Activated CD4-positive, alpha-beta memory T cell treated with anti-CD3 and anti-CD28 coated beads, Interleukin-2, amount 10 ng/mL, durations not matched to agents 7 days and 5 days (primary cell): ENCODE results near the gene DHRS4. TPM values are rescaled to one million over a fixed set of nuclear protein-coding genes. Genes with fewer than 3 reads are reported as not detected.
"Not testable (repeated sequence)": the region's sequence is repeated elsewhere in the genome, so short reads cannot be mapped to it uniquely, and the experiment has no call there.

Experiments used
- CTCF ChIA-PET: fragments of 350-600 bp; sonication (Branson Sonifier 250); formaldehyde crosslinking; loops from one replicate; lab custom pipeline; 2021; ENCODE audit warnings: antibody characterized with exemption, inconsistent platforms; lab: Charles Lee
- POLR2A ChIA-PET: fragments of 350-600 bp; sonication (Branson Sonifier 250); formaldehyde crosslinking; loops from one replicate; lab custom pipeline; 2021; ENCODE audit warnings: antibody characterized with exemption; lab: Charles Lee
- DNase-seq: peaks from one replicate; pipeline ENCODE4 v3.0.0-alpha.2; 2020
- H3K27ac Mint-ChIP-seq: one replicate; pipeline ENCODE4 v1.8.0; 2021; ENCODE audit warnings: mild to moderate bottlenecking, mixed read lengths
- H3K27me3 Mint-ChIP-seq: one replicate; pipeline ENCODE4 v1.8.0; 2021; ENCODE audit warnings: mixed read lengths
- H3K36me3 Mint-ChIP-seq: one replicate; pipeline ENCODE4 v1.8.0; 2021; ENCODE audit warnings: low read depth, mixed read lengths
- H3K4me1 Mint-ChIP-seq: one replicate; pipeline ENCODE4 v1.8.0; 2021; ENCODE audit warnings: mixed read lengths
- H3K4me3 Mint-ChIP-seq: one replicate; pipeline ENCODE4 v1.8.0; 2021; ENCODE audit warnings: mild to moderate bottlenecking, mixed read lengths
- H3K9me3 Mint-ChIP-seq: one replicate; pipeline ENCODE4 v1.8.0; 2021; ENCODE audit warnings: mixed read lengths
- total RNA-seq, 2 experiments: library from RNA; stranded (reverse); gene quantifications; one replicate each; pipeline ENCODE4 v1.2.3, GENCODE V29; 2021

DHRS4 gene
- total RNA-seq, 2 experiments from 2014 or later, result 17.6 to 19.0 TPM

DNA sequence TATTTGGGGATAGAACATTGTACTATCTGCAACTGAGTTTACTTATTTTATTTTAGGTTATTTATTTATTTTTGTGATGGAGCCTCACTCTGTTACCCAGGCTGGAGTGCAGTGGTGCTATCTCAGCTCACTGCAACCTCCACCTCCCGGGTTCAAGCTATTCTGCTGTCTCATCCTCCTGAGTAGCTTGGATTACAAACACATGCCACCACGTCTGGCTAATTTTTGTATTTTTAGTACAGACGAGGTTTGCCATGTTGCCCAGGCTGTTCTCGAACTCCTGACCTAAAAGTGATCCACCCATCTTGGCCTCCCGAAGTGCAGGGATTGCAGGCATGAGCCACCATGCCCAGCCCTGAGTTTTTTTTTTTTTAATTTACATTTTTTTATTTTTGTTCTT, 46.1 kb downstream of the DHRS4 start:
- H3K4me3 Mint-ChIP-seq, H3K4me1 Mint-ChIP-seq, H3K27ac Mint-ChIP-seq, CTCF ChIA-PET, DNase-seq, POLR2A ChIA-PET, H3K9me3 Mint-ChIP-seq, H3K27me3 Mint-ChIP-seq, H3K36me3 Mint-ChIP-seq: not testable (repeated sequence)

DNA sequence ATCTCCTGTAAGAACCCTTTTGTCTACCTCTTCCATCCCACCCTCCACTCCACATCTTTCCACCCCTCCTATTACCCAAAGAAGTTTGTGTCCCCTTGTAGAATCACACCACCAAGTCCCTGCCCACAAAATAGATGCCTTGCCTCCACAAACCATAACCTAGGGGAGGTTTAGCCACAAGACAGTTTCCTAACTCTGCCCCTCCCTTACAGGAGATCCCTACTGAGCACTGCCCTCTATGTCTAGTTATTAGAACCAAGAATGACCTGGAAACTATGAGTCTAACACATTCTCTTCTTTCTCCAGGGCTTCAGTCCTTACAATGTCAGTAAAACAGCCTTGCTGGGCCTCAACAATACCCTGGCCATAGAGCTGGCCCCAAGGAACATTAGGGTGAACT, 47.5 kb downstream of the DHRS4 start:
- POLR2A ChIA-PET, result not testable (repeated sequence)

DNA sequence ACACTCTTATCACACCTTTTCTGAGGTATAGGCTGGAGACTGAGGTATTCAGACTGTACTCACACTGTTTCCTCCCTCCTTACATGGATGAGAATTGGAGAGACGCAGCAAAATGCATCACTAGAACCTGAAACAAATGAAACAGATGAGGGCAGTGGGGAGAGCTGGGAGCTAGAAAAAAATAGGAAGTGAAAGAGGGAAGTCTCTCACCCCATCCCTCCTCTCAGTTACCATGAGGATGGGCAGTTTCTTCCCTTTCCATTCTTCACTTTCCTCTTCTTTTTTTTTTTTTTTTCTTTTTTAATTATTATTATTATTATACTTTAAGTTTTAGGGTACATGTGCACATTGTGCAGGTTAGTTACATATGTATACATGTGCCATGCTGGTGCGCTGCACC, 48.1 kb downstream of the DHRS4 start:
- H3K27me3 Mint-ChIP-seq, POLR2A ChIA-PET, CTCF ChIA-PET, H3K9me3 Mint-ChIP-seq, H3K36me3 Mint-ChIP-seq, DNase-seq, H3K4me1 Mint-ChIP-seq, H3K27ac Mint-ChIP-seq, H3K4me3 Mint-ChIP-seq: not testable (repeated sequence)

More for the DNA sequence above, 47.5 kb downstream of the DHRS4 start:
- H3K4me3 Mint-ChIP-seq, H3K27me3 Mint-ChIP-seq, H3K36me3 Mint-ChIP-seq, H3K27ac Mint-ChIP-seq, H3K4me1 Mint-ChIP-seq, H3K9me3 Mint-ChIP-seq, CTCF ChIA-PET, DNase-seq: not testable (repeated sequence)

DNA sequence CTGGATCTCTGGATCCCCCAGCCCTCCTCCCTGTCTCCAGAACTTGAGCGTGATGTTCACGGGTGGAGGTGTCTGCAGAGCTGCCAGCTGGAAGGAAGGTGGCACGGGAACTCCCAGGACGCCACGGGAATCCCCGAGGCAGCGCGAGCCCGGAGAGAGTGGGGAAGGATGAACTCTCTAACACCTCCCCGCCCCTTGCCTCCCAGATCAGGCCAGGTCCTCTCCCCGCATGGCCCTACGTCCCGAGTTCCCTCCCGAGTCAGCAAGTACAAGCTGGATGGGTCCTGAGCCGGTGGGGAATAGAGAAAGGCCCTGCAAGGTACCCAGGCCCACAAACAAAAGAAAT, 52.9 kb downstream of the DHRS4 start:
- CTCF ChIA-PET, DNase-seq, H3K27me3 Mint-ChIP-seq, H3K9me3 Mint-ChIP-seq, H3K27ac Mint-ChIP-seq, POLR2A ChIA-PET: not testable (repeated sequence)
- peak overlapping the region; percentile 49 for H3K4me3 Mint-ChIP-seq
- peaks cover 11% of the 10 kb centered on the region for H3K36me3 Mint-ChIP-seq
- H3K4me1 Mint-ChIP-seq, result peaks cover 37% of the 10 kb centered on the region

DNA sequence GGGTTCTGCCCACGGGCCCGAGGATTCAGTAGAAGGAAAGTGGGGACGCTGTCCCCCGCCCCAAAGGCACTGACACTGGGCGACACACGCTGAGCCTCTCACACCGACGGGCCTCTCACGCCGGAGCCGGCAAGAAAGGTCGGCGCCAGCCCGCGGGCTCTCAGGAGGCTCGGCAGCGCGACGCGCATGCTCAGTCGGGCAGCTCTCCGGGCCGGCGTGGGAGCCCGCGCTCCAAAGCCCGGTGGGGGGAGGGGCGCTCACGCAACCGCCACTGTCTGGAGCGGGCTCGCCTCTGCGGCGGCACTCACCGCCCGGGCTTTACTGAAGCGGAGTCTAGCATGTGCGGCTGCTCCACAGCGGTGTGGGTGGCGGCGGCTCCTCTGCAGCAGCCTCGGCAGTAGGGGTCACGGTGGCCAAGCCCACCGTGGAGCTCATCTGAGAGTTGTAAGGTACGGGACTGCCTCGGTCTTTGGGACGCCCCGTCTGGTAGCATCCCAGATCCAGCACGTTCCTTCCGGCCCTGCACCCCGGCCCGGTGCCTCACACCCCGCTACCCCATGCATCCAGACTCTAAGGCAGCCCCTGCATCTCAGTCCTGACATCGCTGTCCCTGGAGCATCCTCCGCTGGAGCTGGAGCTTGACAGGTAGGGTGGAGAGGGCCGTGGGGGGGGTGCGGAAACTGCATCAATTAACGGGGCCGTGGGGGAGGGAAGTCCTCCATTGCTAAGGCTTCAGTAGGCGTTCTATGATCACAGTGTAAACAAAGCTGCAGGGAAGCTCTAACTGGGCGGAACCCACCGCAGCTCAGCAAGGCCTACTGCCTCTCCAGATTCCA, 53.5 kb downstream of the DHRS4 start:
- Mint-ChIP-seq H3K36me3 (peaks cover 11% of the 10 kb centered on the region), H3K4me1 (peaks cover 40% of the 10 kb centered on the region), H3K4me3 (peak overlapping the region; percentile 72), H3K27ac (peak overlapping the region; percentile 44)
- H3K9me3 Mint-ChIP-seq, H3K27me3 Mint-ChIP-seq, POLR2A ChIA-PET: not testable (repeated sequence)
- CTCF ChIA-PET, result interaction anchor here (0.6 to 0.7 kb wide), 2 partner anchors 100 to 290 kb away, joined by 3 read pairs; no protein-coding TSS in a partner anchor
- peak; percentile 68 for DNase-seq

DNA sequence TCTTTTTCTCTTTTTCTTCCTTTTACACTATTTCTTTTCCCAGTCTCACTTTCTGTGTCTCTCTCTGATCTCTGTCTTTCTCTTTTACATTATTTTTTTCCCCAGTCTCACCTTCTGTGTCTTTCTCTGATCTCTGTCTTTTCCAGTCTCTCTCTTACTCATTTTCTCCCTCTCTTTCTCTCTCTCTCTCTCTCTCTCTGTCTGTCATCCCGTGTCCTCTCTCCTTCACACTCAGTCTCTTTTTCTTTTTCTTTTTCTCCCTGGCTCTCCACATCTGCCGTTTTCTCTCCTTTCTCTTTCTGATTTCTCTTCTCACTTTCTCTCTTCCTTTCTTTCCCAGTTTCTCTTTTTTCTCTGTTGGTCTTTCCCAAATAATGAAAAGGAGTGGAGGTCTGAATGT, 57.5 kb downstream of the DHRS4 start:
- H3K36me3 Mint-ChIP-seq, result peaks cover 11% of the 10 kb centered on the region
- ChIA-PET POLR2A (no interaction called here), CTCF (no interaction called here)
- peaks cover 39% of the 10 kb centered on the region for H3K4me1 Mint-ChIP-seq
- DNase-seq, result no peak
- H3K9me3 Mint-ChIP-seq, result no peaks in the 10 kb centered on the region
- H3K27ac Mint-ChIP-seq, result no peak overlapping the region
- no peak overlapping the region for H3K4me3 Mint-ChIP-seq
- H3K27me3 Mint-ChIP-seq, result no peaks in the 10 kb centered on the region

DNA sequence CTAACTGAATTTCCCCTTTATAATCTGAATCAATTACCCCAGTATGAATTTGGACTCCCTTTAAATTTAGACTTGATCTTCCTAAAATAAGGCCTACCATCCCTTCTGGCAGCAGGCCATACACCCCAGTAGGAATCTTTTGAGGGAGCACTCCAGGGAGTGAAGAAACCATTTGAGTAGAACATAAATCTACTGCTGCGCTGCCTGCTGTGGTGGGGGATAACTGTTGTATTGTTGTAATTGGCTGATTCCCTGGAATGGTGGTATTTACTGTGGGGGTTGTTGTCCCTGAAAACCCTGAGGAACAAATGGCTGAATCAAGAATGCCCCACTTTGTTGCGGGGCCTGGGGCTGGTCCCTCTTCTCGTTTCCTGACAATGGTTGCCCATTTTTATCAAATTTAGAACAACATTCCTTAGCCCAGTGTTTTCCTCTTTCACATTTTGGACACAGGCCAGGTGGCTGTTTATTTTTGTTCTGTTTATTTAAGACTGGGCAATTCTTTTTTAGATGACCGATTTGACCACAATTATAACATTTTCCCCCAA, 59.2 kb downstream of the DHRS4 start:
- H3K36me3 Mint-ChIP-seq, result peaks cover 11% of the 10 kb centered on the region
- H3K27me3 Mint-ChIP-seq, result peaks cover 15% of the 10 kb centered on the region
- peaks cover 38% of the 10 kb centered on the region for H3K4me1 Mint-ChIP-seq
- H3K9me3 Mint-ChIP-seq, POLR2A ChIA-PET, DNase-seq, CTCF ChIA-PET, H3K4me3 Mint-ChIP-seq, H3K27ac Mint-ChIP-seq: not testable (repeated sequence)

DNA sequence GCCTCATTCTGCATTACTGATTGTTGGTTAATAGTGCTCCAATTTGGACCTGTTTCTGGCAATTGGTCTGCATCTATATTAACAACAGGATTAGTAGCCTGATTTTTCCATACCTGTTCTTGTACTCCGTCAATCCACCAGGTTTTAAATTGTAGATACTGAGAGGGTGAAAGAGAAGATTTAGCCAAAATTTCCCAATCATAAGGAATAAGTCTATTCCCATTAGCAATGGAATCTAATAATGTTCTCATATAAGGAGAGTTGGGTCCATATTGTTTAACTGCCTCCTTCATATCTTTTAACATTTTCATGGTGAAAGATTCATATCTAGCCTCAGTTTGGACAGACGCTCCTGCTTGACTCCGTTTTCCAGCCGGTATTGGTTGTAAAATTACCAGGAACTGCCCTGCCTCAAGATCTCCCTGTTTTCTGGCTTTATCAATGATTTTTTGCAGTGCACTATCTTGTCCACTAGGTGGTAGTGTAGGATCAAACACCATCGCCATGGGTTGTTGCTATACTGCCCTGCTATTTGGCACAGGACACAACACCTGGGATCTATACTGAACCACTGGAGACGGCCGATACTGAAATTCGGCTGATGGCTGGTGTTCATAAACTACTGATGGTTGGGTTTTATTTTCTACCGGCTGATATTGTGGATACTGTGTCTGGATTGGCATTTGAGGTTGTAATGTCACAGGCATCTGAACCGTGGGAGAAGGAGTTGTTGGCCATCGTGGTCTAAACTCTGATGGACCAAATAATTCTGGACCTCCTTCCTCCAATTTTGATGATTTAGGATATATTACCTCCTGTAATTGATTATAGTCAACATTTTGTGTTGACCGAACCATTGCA, 60.3 kb downstream of the DHRS4 start:
- Mint-ChIP-seq H3K36me3 (peaks cover 14% of the 10 kb centered on the region), H3K4me1 (peaks cover 29% of the 10 kb centered on the region), H3K27me3 (peaks cover 22% of the 10 kb centered on the region), H3K4me3 (no peak overlapping the region), H3K27ac (no peak overlapping the region), H3K9me3 (peaks cover 4% of the 10 kb centered on the region)
- ChIA-PET POLR2A (no interaction called here), CTCF (interaction anchor here (0.9 to 1.7 kb wide), 3 partner anchors 39 to 95 kb away, joined by 3 to 5 read pairs (median 5); no protein-coding TSS in a partner anchor)
- peak; percentile 54 for DNase-seq

DNA sequence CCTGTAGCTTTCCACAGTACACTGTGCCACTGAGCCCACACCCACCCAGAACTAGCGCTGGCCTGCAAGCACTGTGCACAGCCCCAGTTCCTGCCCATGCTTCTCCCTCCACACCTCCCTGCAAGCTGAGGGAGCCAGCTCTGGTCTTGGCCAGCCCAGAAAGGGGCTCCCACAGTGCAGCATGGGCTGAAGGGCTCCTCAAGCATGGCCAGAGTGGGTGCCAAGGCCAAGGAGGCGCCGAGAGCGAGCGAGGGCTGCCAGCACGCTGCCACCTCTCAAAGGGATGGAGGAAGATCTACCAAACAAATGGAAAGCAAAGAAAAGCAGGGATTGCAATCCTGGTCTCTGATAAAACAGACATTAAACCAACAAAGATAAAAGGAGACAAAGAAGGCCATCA, 62.2 kb downstream of the DHRS4 start:
- Mint-ChIP-seq H3K27me3 (peaks cover 27% of the 10 kb centered on the region), H3K4me1 (peaks cover 14% of the 10 kb centered on the region)
- DNase-seq, H3K4me3 Mint-ChIP-seq, H3K36me3 Mint-ChIP-seq, H3K9me3 Mint-ChIP-seq, H3K27ac Mint-ChIP-seq, POLR2A ChIA-PET: not testable (repeated sequence)
- CTCF ChIA-PET, result interaction anchor here (1.7 kb wide), 1 partner anchor 93 kb away, joined by 5 read pairs; no protein-coding TSS in a partner anchor

Other genes with a start within 250 kb of the DHRS4 start
- 10 to 100 TPM; 18.3 to 20.2 TPM for gene DHRS4L2, start 35.2 kb downstream of the DHRS4 start, total RNA-seq
- gene CARMIL3, start 98.2 kb downstream of the DHRS4 start, total RNA-seq, result 1 to 10 TPM; 3.7 to 4.2 TPM
- gene CPNE6, start 117.8 kb downstream of the DHRS4 start, total RNA-seq, result not detected
- 10 to 100 TPM; 88.5 to 90.6 TPM for gene PCK2, start 140.5 kb downstream of the DHRS4 start, total RNA-seq
- gene DCAF11, start 161.0 kb downstream of the DHRS4 start, total RNA-seq, result 10 to 100 TPM; 94.1 to 98.2 TPM
- gene NRL, start 161.2 kb downstream of the DHRS4 start, total RNA-seq, result 1 to 10 TPM; 2.1 to 2.4 TPM
- gene FITM1, start 176.9 kb downstream of the DHRS4 start, total RNA-seq, result 1 to 10 TPM; 1.3 to 1.4 TPM
- gene PSME1, start 182.4 kb downstream of the DHRS4 start, total RNA-seq, result 100 to 1,000 TPM; 391 to 397 TPM
- gene EMC9, start 187.8 kb downstream of the DHRS4 start, total RNA-seq, result 10 to 100 TPM; 45.0 to 51.7 TPM
- gene PSME2, start 192.8 kb downstream of the DHRS4 start, total RNA-seq, result 100 to 1,000 TPM; 395 to 405 TPM
- gene RNF31, start 193.7 kb downstream of the DHRS4 start, total RNA-seq, result 100 to 1,000 TPM; 122 to 129 TPM
- gene IRF9, start 207.5 kb downstream of the DHRS4 start, total RNA-seq, result 100 to 1,000 TPM; 262 to 267 TPM
- 10 to 100 TPM; 48.0 to 51.9 TPM for gene REC8, start 218.3 kb downstream of the DHRS4 start, total RNA-seq
- gene IPO4, start 235.0 kb downstream of the DHRS4 start, total RNA-seq, result 10 to 100 TPM; 24.0 to 26.2 TPM
- 10 to 100 TPM; 30.8 to 35.1 TPM for gene TM9SF1, start 241.7 kb downstream of the DHRS4 start, total RNA-seq